SU-DHL-6 (cell line): ENCODE data around the gene RASGRP3.

Experiments
- EZH2phosphoT487 ChIP-seq: fragments of 200-600 bp; sonication (generic), shearing (Covaris generic); conservative IDR thresholded peaks from 2 replicates; pipeline ENCODE4 v1.6.1; 2018; ENCODE audit warnings: mild to moderate bottlenecking, antibody characterized with exemption, low read length, moderate library complexity, mixed read lengths
- TF ChIP-seq, protein P1 (sequence below): fragments of 200-600 bp; sonication (generic); IDR thresholded peaks from one replicate; pipeline ENCODE4 v1.5.1; 2017; ENCODE audit warnings: antibody characterized with exemption, mild to moderate bottlenecking, low read length, moderate library complexity; ENCODE audit not compliant: insufficient read depth, poor library complexity, severe bottlenecking

DNA sequence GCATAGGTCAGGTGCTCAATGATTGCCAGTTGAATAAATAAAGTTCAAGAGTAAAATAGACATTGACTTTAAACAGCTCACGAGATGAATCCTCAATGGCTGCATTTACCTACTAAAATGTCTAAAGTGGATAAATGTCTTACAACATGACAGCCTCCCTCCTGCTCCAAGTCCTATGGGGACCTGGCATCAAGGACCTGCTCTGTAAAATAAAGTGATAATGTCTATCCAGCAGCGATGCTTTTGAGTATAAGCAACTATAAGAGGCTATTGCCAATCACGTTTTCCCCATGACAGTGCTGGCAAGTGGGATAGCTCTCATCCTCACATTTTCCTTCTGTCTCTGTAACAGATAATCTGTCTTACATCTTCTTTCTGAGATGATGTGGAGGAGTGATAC lies 37.0 kb downstream of the RASGRP3 start:
- TF ChIP-seq, protein P1, sequence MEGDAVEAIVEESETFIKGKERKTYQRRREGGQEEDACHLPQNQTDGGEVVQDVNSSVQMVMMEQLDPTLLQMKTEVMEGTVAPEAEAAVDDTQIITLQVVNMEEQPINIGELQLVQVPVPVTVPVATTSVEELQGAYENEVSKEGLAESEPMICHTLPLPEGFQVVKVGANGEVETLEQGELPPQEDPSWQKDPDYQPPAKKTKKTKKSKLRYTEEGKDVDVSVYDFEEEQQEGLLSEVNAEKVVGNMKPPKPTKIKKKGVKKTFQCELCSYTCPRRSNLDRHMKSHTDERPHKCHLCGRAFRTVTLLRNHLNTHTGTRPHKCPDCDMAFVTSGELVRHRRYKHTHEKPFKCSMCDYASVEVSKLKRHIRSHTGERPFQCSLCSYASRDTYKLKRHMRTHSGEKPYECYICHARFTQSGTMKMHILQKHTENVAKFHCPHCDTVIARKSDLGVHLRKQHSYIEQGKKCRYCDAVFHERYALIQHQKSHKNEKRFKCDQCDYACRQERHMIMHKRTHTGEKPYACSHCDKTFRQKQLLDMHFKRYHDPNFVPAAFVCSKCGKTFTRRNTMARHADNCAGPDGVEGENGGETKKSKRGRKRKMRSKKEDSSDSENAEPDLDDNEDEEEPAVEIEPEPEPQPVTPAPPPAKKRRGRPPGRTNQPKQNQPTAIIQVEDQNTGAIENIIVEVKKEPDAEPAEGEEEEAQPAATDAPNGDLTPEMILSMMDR = no peak
- no peak for TF ChIP-seq EZH2phosphoT487
